Liver (tissue), 9 donors: ENCODE data around the gene AFTPH. TPM values are rescaled to one million over a fixed set of nuclear protein-coding genes. Genes with fewer than 3 reads are reported as not detected.

ENCODE experiments used
- DNase-seq: peaks from one replicate; pipeline ENCODE4 v3.0.0-alpha.2; 2017; ENCODE audit warnings: low spot score
- H3K27ac ChIP-seq, 2 donors: one replicate each; pipeline ENCODE4 v1.7.0; 2013; ENCODE audit warnings: inconsistent platforms in 2 of 2, low read length in 2 of 2, control low read depth in 1 of 2, low read depth in 1 of 2, mild to moderate bottlenecking in 1 of 2
- H3K27me3 ChIP-seq, 4 donors: one replicate each; pipeline versions ENCODE4 v1.6.1 to v1.7.0; 2013; ENCODE audit warnings: low read length in 3 of 4, inconsistent platforms in 1 of 4, mild to moderate bottlenecking in 1 of 4, moderate library complexity in 1 of 4; ENCODE audit not compliant: control insufficient read depth in 4 of 4, insufficient read depth in 4 of 4
- H3K36me3 ChIP-seq, 4 donors: one replicate each; pipeline versions ENCODE4 v1.6.1 to v1.7.0; 2013; ENCODE audit warnings: low read length in 3 of 4, mild to moderate bottlenecking in 3 of 4, low read depth in 1 of 4, moderate library complexity in 1 of 4; ENCODE audit not compliant: control insufficient read depth in 4 of 4, insufficient read depth in 3 of 4
- H3K4me1 ChIP-seq, 4 donors: one replicate each; pipeline versions ENCODE4 v1.6.1 to v1.7.0; 2013; ENCODE audit warnings: low read length in 3 of 4, mild to moderate bottlenecking in 3 of 4, moderate library complexity in 1 of 4; ENCODE audit not compliant: control insufficient read depth in 4 of 4, insufficient read depth in 4 of 4
- H3K4me3 ChIP-seq, 3 donors: one replicate each; pipeline versions ENCODE4 v1.6.1 to v1.7.0; 2013; ENCODE audit warnings: low read length in 3 of 3, control low read depth in 1 of 3, low read depth in 1 of 3, mild to moderate bottlenecking in 1 of 3
- H3K9ac ChIP-seq, 2 donors: one replicate each; pipeline ENCODE4 v1.7.0; 2013; ENCODE audit warnings: low read length in 2 of 2, mild to moderate bottlenecking in 2 of 2, moderate library complexity in 2 of 2, control low read depth in 1 of 2, low read depth in 1 of 2
- H3K9me3 ChIP-seq, 4 donors: one replicate each; pipeline versions ENCODE4 v1.6.1 to v1.7.0; 2013; ENCODE audit warnings: low read length in 3 of 4; ENCODE audit not compliant: control insufficient read depth in 4 of 4
- ATF3 ChIP-seq: IDR thresholded peaks from 2 replicates; pipeline ENCODE4 v1.6.1; 2016; ENCODE audit warnings: antibody characterized with exemption
- CTCF ChIP-seq: fragments of 150-350 bp; IDR thresholded peaks from 2 replicates; pipeline ENCODE4 v1.5.1; 2017; ENCODE audit warnings: improper control_type of control experiment, low read depth, low read length; ENCODE audit not compliant: missing input control
- EGR1 ChIP-seq, 2 donors: IDR thresholded peaks; 2 replicates each; pipeline ENCODE4 v1.6.1; 2016 to 2018; ENCODE audit warnings: antibody characterized with exemption in 2 of 2, low read depth in 2 of 2
- FOXA1 ChIP-seq: IDR thresholded peaks from 2 replicates; pipeline ENCODE4 v1.6.1; 2016; ENCODE audit warnings: antibody characterized with exemption
- FOXA2 ChIP-seq: IDR thresholded peaks from 2 replicates; pipeline ENCODE4 v1.6.1; 2016; ENCODE audit warnings: antibody characterized with exemption
- GABPA ChIP-seq, 2 donors: IDR thresholded peaks in 1 of 2; conservative IDR thresholded peaks in 1 of 2; 2 replicates each; pipeline ENCODE4 v1.6.1; 2016; ENCODE audit warnings: antibody characterized with exemption in 2 of 2, mild to moderate bottlenecking in 1 of 2, moderate library complexity in 1 of 2
- HNF4A ChIP-seq, 2 donors: conservative IDR thresholded peaks; 2 replicates each; pipeline ENCODE4 v1.6.1; 2016; ENCODE audit warnings: antibody characterized with exemption in 2 of 2, mild to moderate bottlenecking in 2 of 2
- HNF4G ChIP-seq: IDR thresholded peaks from 2 replicates; pipeline ENCODE4 v1.6.1; 2016; ENCODE audit warnings: antibody characterized with exemption
- RAD21 ChIP-seq, 2 donors: IDR thresholded peaks; 2 replicates each; pipeline ENCODE4 v1.6.1; 2016; ENCODE audit warnings: antibody characterized with exemption in 2 of 2, mild to moderate bottlenecking in 2 of 2
- RXRA ChIP-seq, 2 donors: IDR thresholded peaks; 2 replicates each; pipeline ENCODE4 v1.6.1; 2017 to 2018; ENCODE audit warnings: antibody characterized with exemption in 2 of 2, mild to moderate bottlenecking in 1 of 2
- TAF1 ChIP-seq: conservative IDR thresholded peaks from 2 replicates; pipeline ENCODE4 v1.6.1; 2016; ENCODE audit warnings: antibody characterized with exemption, mild to moderate bottlenecking
- ZBTB33 ChIP-seq: IDR thresholded peaks from 2 replicates; pipeline ENCODE4 v1.6.1; 2016; ENCODE audit warnings: antibody characterized with exemption
- WGBS: extraction: QIAGEN DNeasy Blood & Tissue Kit; methylation state at CpG from one replicate; pipeline ENCODE4 v1.1.7; 2013; 5-methylcytosine and 5-hydroxymethylcytosine counted together
- polyA plus RNA-seq, 2 donors: library from polyadenylated mRNA; stranded (reverse) in 1 of 2; unstranded in 1 of 2; fragments of 200-250 nt in 1 of 2; fragments of >200 nt in 1 of 2; fragmentation: Nextera tagmentation in 1 of 2; extraction: Ambion mirVana in 1 of 2; gene quantifications; one replicate each; pipeline versions ENCODE4 v1.2.1 to v1.2.3, GENCODE V29; 2013 to 2015
- total RNA-seq, 2 donors: library from RNA; depleted of rRNA; stranded (reverse); fragments of >200 nt; gene quantifications; one replicate each; pipeline ENCODE4 v1.2.3, GENCODE V29; 2014
- TF ChIP-seq, protein P1 (sequence below): IDR thresholded peaks from 2 replicates; pipeline ENCODE4 v1.6.1; 2016; ENCODE audit warnings: antibody characterized with exemption
- TF ChIP-seq, protein P2 (sequence below): IDR thresholded peaks from 2 replicates; pipeline ENCODE4 v1.6.1; 2016; ENCODE audit warnings: antibody characterized with exemption, mild to moderate bottlenecking
- donor health status: healthy.
- donor health status: healthy.
- donor health status: healthy.
- donor health status: healthy.
- donor health status: healthy.

AFTPH gene
- total and polyA plus RNA-seq, 4 donors, result 10.5 to 27.9 (median 20.6) TPM

GRCh38 chr2:64607381-64608304, 83.5 kb downstream of the AFTPH start:
- no peak for DNase-seq
- no peaks in the 10 kb centered on the region for H3K36me3 ChIP-seq
- H3K9me3 ChIP-seq, result no peaks in the 10 kb centered on the region
- WGBS, result 75% methylated on average over 18 of the region's 18 CpGs
- peak overlapping the region in 1 of 2 donors; percentile 73 for H3K27ac ChIP-seq
- TF ChIP-seq ZBTB33 (no peak), EGR1 (IDR thresholded peaks at IDR 0.05; ENCODE audit: low read depth in 2 of 2) (no peak), HNF4G (no peak), HNF4A (conservative IDR thresholded peaks at IDR 0.05) (no peak), RXRA (IDR thresholded peaks at IDR 0.05) (no peak), TAF1 (no peak), FOXA2 (no peak), CTCF (no peak), GABPA (IDR thresholded peaks at IDR 0.05 in 1 of 2, conservative IDR thresholded peaks at IDR 0.05 in 1 of 2) (no peak)
- TF ChIP-seq, protein P1, sequence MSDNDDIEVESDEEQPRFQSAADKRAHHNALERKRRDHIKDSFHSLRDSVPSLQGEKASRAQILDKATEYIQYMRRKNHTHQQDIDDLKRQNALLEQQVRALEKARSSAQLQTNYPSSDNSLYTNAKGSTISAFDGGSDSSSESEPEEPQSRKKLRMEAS, result no peak
- TF ChIP-seq, protein P2, sequence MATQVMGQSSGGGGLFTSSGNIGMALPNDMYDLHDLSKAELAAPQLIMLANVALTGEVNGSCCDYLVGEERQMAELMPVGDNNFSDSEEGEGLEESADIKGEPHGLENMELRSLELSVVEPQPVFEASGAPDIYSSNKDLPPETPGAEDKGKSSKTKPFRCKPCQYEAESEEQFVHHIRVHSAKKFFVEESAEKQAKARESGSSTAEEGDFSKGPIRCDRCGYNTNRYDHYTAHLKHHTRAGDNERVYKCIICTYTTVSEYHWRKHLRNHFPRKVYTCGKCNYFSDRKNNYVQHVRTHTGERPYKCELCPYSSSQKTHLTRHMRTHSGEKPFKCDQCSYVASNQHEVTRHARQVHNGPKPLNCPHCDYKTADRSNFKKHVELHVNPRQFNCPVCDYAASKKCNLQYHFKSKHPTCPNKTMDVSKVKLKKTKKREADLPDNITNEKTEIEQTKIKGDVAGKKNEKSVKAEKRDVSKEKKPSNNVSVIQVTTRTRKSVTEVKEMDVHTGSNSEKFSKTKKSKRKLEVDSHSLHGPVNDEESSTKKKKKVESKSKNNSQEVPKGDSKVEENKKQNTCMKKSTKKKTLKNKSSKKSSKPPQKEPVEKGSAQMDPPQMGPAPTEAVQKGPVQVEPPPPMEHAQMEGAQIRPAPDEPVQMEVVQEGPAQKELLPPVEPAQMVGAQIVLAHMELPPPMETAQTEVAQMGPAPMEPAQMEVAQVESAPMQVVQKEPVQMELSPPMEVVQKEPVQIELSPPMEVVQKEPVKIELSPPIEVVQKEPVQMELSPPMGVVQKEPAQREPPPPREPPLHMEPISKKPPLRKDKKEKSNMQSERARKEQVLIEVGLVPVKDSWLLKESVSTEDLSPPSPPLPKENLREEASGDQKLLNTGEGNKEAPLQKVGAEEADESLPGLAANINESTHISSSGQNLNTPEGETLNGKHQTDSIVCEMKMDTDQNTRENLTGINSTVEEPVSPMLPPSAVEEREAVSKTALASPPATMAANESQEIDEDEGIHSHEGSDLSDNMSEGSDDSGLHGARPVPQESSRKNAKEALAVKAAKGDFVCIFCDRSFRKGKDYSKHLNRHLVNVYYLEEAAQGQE, result no peak
- H3K4me3 ChIP-seq, result no peak overlapping the region
- no peaks in the 10 kb centered on the region for H3K27me3 ChIP-seq
- H3K4me1 ChIP-seq, result peaks cover 0 to 25% (median 14%) of the 10 kb centered on the region in 4 donors
- no peak overlapping the region for H3K9ac ChIP-seq

DNA sequence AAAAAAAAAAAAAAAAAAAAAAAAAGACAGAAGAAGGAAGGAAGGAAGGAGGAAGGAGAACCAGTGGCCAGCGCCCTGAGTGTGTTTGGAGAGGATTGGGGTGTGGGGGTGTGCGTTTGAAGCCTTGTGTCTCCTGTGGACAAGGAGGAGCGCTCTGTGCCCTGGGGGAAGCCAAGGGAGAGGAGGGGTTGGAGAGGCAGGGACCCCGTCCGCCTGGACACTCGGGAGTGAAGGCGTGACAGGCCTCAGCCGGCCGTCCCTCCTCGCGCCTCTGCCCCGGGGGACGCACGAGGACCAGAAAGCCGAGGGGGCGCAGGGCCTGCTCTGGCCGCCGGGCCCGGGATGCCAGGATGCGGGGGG, 84.7 kb downstream of the AFTPH start:
- H3K27ac ChIP-seq, result peak overlapping the region in 1 of 2 donors; percentile 24
- H3K9me3 ChIP-seq, result no peaks in the 10 kb centered on the region
- 24% methylated on average over 20 of the region's 20 CpGs for WGBS
- peak overlapping the region in 2 of 3 donors; percentile 4 to 72 for H3K4me3 ChIP-seq
- no peak overlapping the region for H3K9ac ChIP-seq
- peaks cover 0 to 25% (median 14%) of the 10 kb centered on the region in 4 donors for H3K4me1 ChIP-seq
- no peaks in the 10 kb centered on the region for H3K36me3 ChIP-seq
- H3K27me3 ChIP-seq, result no peaks in the 10 kb centered on the region
- TF ChIP-seq FOXA1 (no peak), FOXA2 (no peak), ATF3 (no peak), RAD21 (IDR thresholded peaks at IDR 0.05) (no peak), ZBTB33 (no peak), HNF4G (no peak)
- no peak for DNase-seq
